T-helper 1 cell treated with Interleukin-12 subunit alpha and Interleukin-12 subunit beta and Interleukin-4 antibody, amounts not matched to agents 30 ng/mL and 1 ng/mL, for 36 hours (primary cell): ENCODE results near the gene SLC26A3. TPM values are rescaled to one million over a fixed set of nuclear protein-coding genes. Genes with fewer than 3 reads are reported as not detected.
"Not testable (repeated sequence)": the region's sequence is repeated elsewhere in the genome, so short reads cannot be mapped to it uniquely, and the experiment has no call there.

ENCODE experiments used
- intact Hi-C: fragments of 100-400 bp; cut with micrococcal nuclease; formaldehyde crosslinking; loops from one replicate; pipeline ENCODE4 v1.15.1; 2024
- total RNA-seq: library from RNA; stranded (reverse); gene quantifications from 2 replicates; pipeline ENCODE4 v1.2.3, GENCODE V29; 2022

SLC26A3 gene
- not detected in 2 replicates for total RNA-seq

- intact Hi-C loops: no loop called here
Measured at GRCh38 chr7:107803009-107803610, at the start of gene SLC26A3. SLC26A3 (minus strand) TSS chr7:107803223; CDS start chr7:107794509, 8,714 bp downstream.

GRCh38 chr7:107850643-107851042 lies 47.6 kb upstream of the SLC26A3 start:
- intact Hi-C loops: no loop called here

GRCh38 chr7:107850216-107850615 lies 47.2 kb upstream of the SLC26A3 start:
- intact Hi-C loops: no loop called here

GRCh38 chr7:107848211-107848610 lies 45.2 kb upstream of the SLC26A3 start:
- intact Hi-C loops: not testable (repeated sequence)

- intact Hi-C loops: not testable (repeated sequence)
Measured at GRCh38 chr7:107847836-107848175, 44.8 kb upstream of the SLC26A3 start.

- intact Hi-C loops: no loop called here
Measured at GRCh38 chr7:107847168-107847835, 44.3 kb upstream of the SLC26A3 start.

- intact Hi-C loops: no loop called here
Measured at GRCh38 chr7:107846324-107846723, 43.3 kb upstream of the SLC26A3 start.

- intact Hi-C loops: no loop called here
Measured at GRCh38 chr7:107843184-107843583, 40.2 kb upstream of the SLC26A3 start.

GRCh38 chr7:107842213-107842612 lies 39.2 kb upstream of the SLC26A3 start:
- intact Hi-C loops: no loop called here

- intact Hi-C loops: no loop called here
Measured at GRCh38 chr7:107838816-107839565, 36.0 kb upstream of the SLC26A3 start.

- intact Hi-C loops: no loop called here
Measured at GRCh38 chr7:107838024-107838601, 35.1 kb upstream of the SLC26A3 start.

- intact Hi-C loops: no loop called here
Measured at GRCh38 chr7:107837145-107837512, 34.1 kb upstream of the SLC26A3 start.

GRCh38 chr7:107836237-107837144 lies 33.5 kb upstream of the SLC26A3 start:
- intact Hi-C loops: no loop called here

- intact Hi-C loops: no loop called here
Measured at GRCh38 chr7:107834401-107834800, 31.4 kb upstream of the SLC26A3 start.

GRCh38 chr7:107833684-107834106 lies 30.7 kb upstream of the SLC26A3 start:
- intact Hi-C loops: no loop called here

GRCh38 chr7:107830420-107830819 lies 27.4 kb upstream of the SLC26A3 start:
- intact Hi-C loops: no loop called here

GRCh38 chr7:107828540-107828939 lies 25.5 kb upstream of the SLC26A3 start:
- intact Hi-C loops: no loop called here

- intact Hi-C loops: no loop called here
Measured at GRCh38 chr7:107827501-107827900, 24.5 kb upstream of the SLC26A3 start.

- intact Hi-C loops: no loop called here
Measured at GRCh38 chr7:107826451-107826850, 23.4 kb upstream of the SLC26A3 start.

- intact Hi-C loops: no loop called here
Measured at GRCh38 chr7:107824858-107825257, 21.8 kb upstream of the SLC26A3 start.

GRCh38 chr7:107818622-107819021 lies 15.6 kb upstream of the SLC26A3 start:
- intact Hi-C loops: no loop called here
